NCI-H1436 (cell line): ENCODE measurements around the gene DCLRE1A.

Experiments used
- DNase-seq: peaks from one replicate; lab custom pipeline; 2025; lab: John Stamatoyannopoulos, UW

Gene DCLRE1A

GRCh38 chr10:113788604-113789083 lies 65.2 kb downstream of the DCLRE1A start:
- no peak for DNase-seq
